HUES6 (cell line): ENCODE measurements around the gene VPREB1.
"Not testable (repeated sequence)": the region's sequence is repeated elsewhere in the genome, so short reads cannot be mapped to it uniquely, and the experiment has no call there.

Experiments
- H3K27ac ChIP-seq: 2 replicates; pipeline ENCODE4 v1.7.0; 2013; ENCODE audit warnings: low read depth, mild to moderate bottlenecking, low read length, inconsistent platforms
- H3K27me3 ChIP-seq: 2 replicates; pipeline ENCODE4 v1.6.1; 2013; ENCODE audit warnings: low read length; ENCODE audit not compliant: control insufficient read depth, insufficient read depth
- H3K36me3 ChIP-seq: 2 replicates; pipeline ENCODE4 v1.6.1; 2013; ENCODE audit warnings: low read length; ENCODE audit not compliant: control insufficient read depth, insufficient read depth
- H3K4me1 ChIP-seq: 2 replicates; pipeline ENCODE4 v1.6.1; 2013; ENCODE audit warnings: low read length; ENCODE audit not compliant: control insufficient read depth, insufficient read depth
- H3K4me3 ChIP-seq: 2 replicates; pipeline ENCODE4 v1.5.1; 2013; ENCODE audit warnings: low read depth, low read length
- H3K9ac ChIP-seq: one replicate; pipeline ENCODE4 v1.6.1; 2013; ENCODE audit warnings: mild to moderate bottlenecking, low read length
- H3K9me3 ChIP-seq: 2 replicates; pipeline ENCODE4 v1.6.1; 2013; ENCODE audit warnings: low read depth, low read length; ENCODE audit not compliant: control insufficient read depth, insufficient read depth

VPREB1 gene

GRCh38 chr22:22235558-22235957 lies 9.0 kb upstream of the VPREB1 start:
- H3K36me3 ChIP-seq, result no peaks in the 10 kb centered on the region
- no peak overlapping the region for H3K27ac ChIP-seq
- peaks cover 100% of the 10 kb centered on the region for H3K27me3 ChIP-seq
- no peak overlapping the region for H3K4me3 ChIP-seq
- H3K9me3 ChIP-seq, result no peaks in the 10 kb centered on the region
- no peaks in the 10 kb centered on the region for H3K4me1 ChIP-seq
- no peak overlapping the region for H3K9ac ChIP-seq

GRCh38 chr22:22237521-22237920 lies 7.1 kb upstream of the VPREB1 start:
- no peak overlapping the region for H3K27ac ChIP-seq
- H3K36me3 ChIP-seq, result no peaks in the 10 kb centered on the region
- H3K4me3 ChIP-seq, result no peak overlapping the region
- H3K4me1 ChIP-seq, result no peaks in the 10 kb centered on the region
- H3K9ac ChIP-seq, result no peak overlapping the region
- H3K9me3 ChIP-seq, result no peaks in the 10 kb centered on the region
- peaks cover 99% of the 10 kb centered on the region for H3K27me3 ChIP-seq

GRCh38 chr22:22239311-22239939 lies 5.2 kb upstream of the VPREB1 start:
- no peak overlapping the region for H3K27ac ChIP-seq
- no peaks in the 10 kb centered on the region for H3K36me3 ChIP-seq
- H3K4me1 ChIP-seq, result no peaks in the 10 kb centered on the region
- no peak overlapping the region for H3K4me3 ChIP-seq
- peaks cover 99% of the 10 kb centered on the region for H3K27me3 ChIP-seq
- no peaks in the 10 kb centered on the region for H3K9me3 ChIP-seq
- no peak overlapping the region for H3K9ac ChIP-seq

GRCh38 chr22:22241554-22241898 lies 3.1 kb upstream of the VPREB1 start:
- H3K27me3 ChIP-seq, result peaks cover 99% of the 10 kb centered on the region
- no peaks in the 10 kb centered on the region for H3K9me3 ChIP-seq
- no peak overlapping the region for H3K27ac ChIP-seq
- no peak overlapping the region for H3K4me3 ChIP-seq
- no peaks in the 10 kb centered on the region for H3K4me1 ChIP-seq
- no peak overlapping the region for H3K9ac ChIP-seq
- H3K36me3 ChIP-seq, result no peaks in the 10 kb centered on the region

GRCh38 chr22:22242488-22242887 lies 2.1 kb upstream of the VPREB1 start:
- Histone ChIP-seq H3K27ac (no peak overlapping the region), H3K36me3 (no peaks in the 10 kb centered on the region), H3K4me3 (no peak overlapping the region), H3K4me1 (no peaks in the 10 kb centered on the region), H3K9ac (no peak overlapping the region), H3K27me3 (peaks cover 99% of the 10 kb centered on the region), H3K9me3 (no peaks in the 10 kb centered on the region)

- H3K9ac ChIP-seq, result no peak overlapping the region
- H3K27me3 ChIP-seq, result peaks cover 99% of the 10 kb centered on the region
- H3K36me3 ChIP-seq, result no peaks in the 10 kb centered on the region
- H3K9me3 ChIP-seq, result no peaks in the 10 kb centered on the region
- no peak overlapping the region for H3K4me3 ChIP-seq
- H3K4me1 ChIP-seq, result no peaks in the 10 kb centered on the region
- H3K27ac ChIP-seq, result no peak overlapping the region
Measured at GRCh38 chr22:22243033-22243680, 1.4 kb upstream of the VPREB1 start.

GRCh38 chr22:22245256-22245909 lies 797 bp downstream of the VPREB1 start:
- no peaks in the 10 kb centered on the region for H3K9me3 ChIP-seq
- no peak overlapping the region for H3K4me3 ChIP-seq
- H3K4me1 ChIP-seq, result no peaks in the 10 kb centered on the region
- no peaks in the 10 kb centered on the region for H3K36me3 ChIP-seq
- no peak overlapping the region for H3K27ac ChIP-seq
- peaks cover 99% of the 10 kb centered on the region for H3K27me3 ChIP-seq
- H3K9ac ChIP-seq, result no peak overlapping the region

- H3K27me3 ChIP-seq, result peaks cover 98% of the 10 kb centered on the region
- H3K4me1 ChIP-seq, result no peaks in the 10 kb centered on the region
- no peak overlapping the region for H3K9ac ChIP-seq
Measured at GRCh38 chr22:22245935-22246525, 1.4 kb downstream of the VPREB1 start.

GRCh38 chr22:22246706-22247105 lies 2.1 kb downstream of the VPREB1 start:
- no peak overlapping the region for H3K27ac ChIP-seq
- no peak overlapping the region for H3K9ac ChIP-seq
- H3K4me1 ChIP-seq, result no peaks in the 10 kb centered on the region
- H3K36me3 ChIP-seq, result no peaks in the 10 kb centered on the region
- H3K4me3 ChIP-seq, result no peak overlapping the region
- no peaks in the 10 kb centered on the region for H3K9me3 ChIP-seq
- H3K27me3 ChIP-seq, result peaks cover 91% of the 10 kb centered on the region

More at GRCh38 chr22:22245935-22246525, 1.4 kb downstream of the VPREB1 start:
- Histone ChIP-seq H3K9me3 (no peaks in the 10 kb centered on the region), H3K27ac (no peak overlapping the region), H3K36me3 (no peaks in the 10 kb centered on the region), H3K4me3 (no peak overlapping the region)

- H3K27me3 ChIP-seq, result peaks cover 76% of the 10 kb centered on the region
- H3K9ac ChIP-seq, result no peak overlapping the region
- no peaks in the 10 kb centered on the region for H3K4me1 ChIP-seq
- H3K9me3 ChIP-seq, result no peaks in the 10 kb centered on the region
- no peak overlapping the region for H3K27ac ChIP-seq
- H3K4me3 ChIP-seq, result no peak overlapping the region
- no peaks in the 10 kb centered on the region for H3K36me3 ChIP-seq
Measured at GRCh38 chr22:22248878-22249277, 4.3 kb downstream of the VPREB1 start.

GRCh38 chr22:22250651-22251050 lies 6.1 kb downstream of the VPREB1 start:
- not testable (repeated sequence) for H3K9ac ChIP-seq, H3K27ac ChIP-seq, H3K4me1 ChIP-seq

More at GRCh38 chr22:22250651-22251050, 6.1 kb downstream of the VPREB1 start:
- peaks cover 72% of the 10 kb centered on the region for H3K27me3 ChIP-seq
- H3K4me3 ChIP-seq, H3K9me3 ChIP-seq, H3K36me3 ChIP-seq: not testable (repeated sequence)
